NCI-H2081 (cell line): ENCODE results near the gene TBC1D4.
"Not testable (repeated sequence)": the region's sequence is repeated elsewhere in the genome, so short reads cannot be mapped to it uniquely, and the experiment has no call there.

Source experiments
- DNase-seq, 2 experiments: peaks; one replicate each; lab custom pipeline; 2025; lab: John Stamatoyannopoulos, UW

TBC1D4 gene

GRCh38 chr13:75273695-75274094 is 208.3 kb downstream of the TBC1D4 start:
- DNase-seq = not testable (repeated sequence)

- no peak for DNase-seq
These were observed 210.1 kb downstream of the TBC1D4 start for GRCh38 chr13:75271846-75272245.

- DNase-seq = not testable (repeated sequence)
These were observed 213.5 kb downstream of the TBC1D4 start for GRCh38 chr13:75268481-75268880.

GRCh38 chr13:75264611-75265010 is 217.4 kb downstream of the TBC1D4 start:
- DNase-seq = no peak

GRCh38 chr13:75263741-75264407 is 218.1 kb downstream of the TBC1D4 start:
- DNase-seq = no peak

GRCh38 chr13:75258159-75258782 is 223.7 kb downstream of the TBC1D4 start:
- DNase-seq = no peak

GRCh38 chr13:75256922-75257321 is 225.0 kb downstream of the TBC1D4 start:
- no peak for DNase-seq

- DNase-seq = no peak
These were observed 226.3 kb downstream of the TBC1D4 start for GRCh38 chr13:75255653-75256052.

GRCh38 chr13:75255147-75255546 is 226.8 kb downstream of the TBC1D4 start:
- no peak for DNase-seq

GRCh38 chr13:75251188-75251587 is 230.8 kb downstream of the TBC1D4 start:
- DNase-seq = no peak

GRCh38 chr13:75250526-75251178 is 231.3 kb downstream of the TBC1D4 start:
- no peak for DNase-seq

- DNase-seq = not testable (repeated sequence)
These were observed 236.4 kb downstream of the TBC1D4 start for GRCh38 chr13:75245578-75245977.

GRCh38 chr13:75240240-75240639 is 241.7 kb downstream of the TBC1D4 start:
- not testable (repeated sequence) for DNase-seq

- DNase-seq = no peak
These were observed 245.2 kb downstream of the TBC1D4 start for GRCh38 chr13:75236774-75237173.
